IPS DF 6.9 (cell line): ENCODE data around the gene FBXO24.
"Not testable (repeated sequence)": the region's sequence is repeated elsewhere in the genome, so short reads cannot be mapped to it uniquely, and the experiment has no call there.

Source experiments
- DNase-seq: peaks from one replicate; pipeline ENCODE4 v3.0.0-alpha.2; 2013; ENCODE audit warnings: low read depth, low spot score
- H3K27ac ChIP-seq: one replicate; pipeline ENCODE4 v1.5.1; 2013; ENCODE audit warnings: low read length, control low read depth
- H3K27me3 ChIP-seq: 2 replicates; pipeline ENCODE4 v1.6.1; 2013; ENCODE audit warnings: mild to moderate bottlenecking, low read length; ENCODE audit not compliant: control insufficient read depth, insufficient read depth
- H3K36me3 ChIP-seq: 2 replicates; pipeline ENCODE4 v1.6.1; 2013; ENCODE audit warnings: low read length; ENCODE audit not compliant: control insufficient read depth, insufficient read depth
- H3K4me1 ChIP-seq: 2 replicates; pipeline ENCODE4 v1.6.1; 2013; ENCODE audit warnings: low read length; ENCODE audit not compliant: control insufficient read depth, insufficient read depth
- H3K4me3 ChIP-seq: 2 replicates; pipeline ENCODE4 v1.5.1; 2013; ENCODE audit warnings: mild to moderate bottlenecking, low read length
- H3K9me3 ChIP-seq: 2 replicates; pipeline ENCODE4 v1.6.1; 2013; ENCODE audit warnings: low read length, inconsistent platforms; ENCODE audit not compliant: control insufficient read depth, insufficient read depth
- WGBS: extraction: QIAGEN DNeasy Blood & Tissue Kit; methylation state at CpG from one replicate; pipeline ENCODE4 v1.1.7; 2013; ENCODE audit warnings: mixed read lengths, missing lambda C conversion rate; ENCODE audit not compliant: insufficient read length, insufficient coverage; 5-methylcytosine and 5-hydroxymethylcytosine counted together

The FBXO24 gene

GRCh38 chr7:100544967-100545359 is 41.2 kb upstream of the FBXO24 start:
- H3K27ac ChIP-seq = no peak overlapping the region
- no peak overlapping the region for H3K4me3 ChIP-seq
- no peaks in the 10 kb centered on the region for H3K9me3 ChIP-seq
- peaks cover 6% of the 10 kb centered on the region; the same call in 1 of the 2 replicates for H3K4me1 ChIP-seq
- no peaks in the 10 kb centered on the region for H3K36me3 ChIP-seq
- no CpG with 5 or more reads among the region's 1 CpG for WGBS
- no peak for DNase-seq
- H3K27me3 ChIP-seq = 0 out of 2 replicates have a peak, but pooled peaks cover 1% of the 10 kb centered on the region

GRCh38 chr7:100545360-100546128 is 40.6 kb upstream of the FBXO24 start:
- peaks cover 6% of the 10 kb centered on the region; the same call in 1 of the 2 replicates for H3K4me1 ChIP-seq
- no peaks in the 10 kb centered on the region for H3K36me3 ChIP-seq
- DNase-seq = no peak
- no peak overlapping the region for H3K27ac ChIP-seq
- H3K27me3 ChIP-seq = no peaks in the 10 kb centered on the region
- no peaks in the 10 kb centered on the region for H3K9me3 ChIP-seq
- no CpG with 5 or more reads among the region's 3 CpGs for WGBS
- no peak overlapping the region for H3K4me3 ChIP-seq

- Histone ChIP-seq H3K4me1 (peaks cover 6% of the 10 kb centered on the region; the same call in 1 of the 2 replicates), H3K4me3 (no peak overlapping the region), H3K36me3 (no peaks in the 10 kb centered on the region), H3K9me3 (no peaks in the 10 kb centered on the region), H3K27me3 (no peaks in the 10 kb centered on the region), H3K27ac (no peak overlapping the region)
- DNase-seq = no peak
- WGBS = no CpG with 5 or more reads among the region's 10 CpGs
Measured at GRCh38 chr7:100546129-100546925, 39.8 kb upstream of the FBXO24 start.

- Histone ChIP-seq H3K27me3 (no peaks in the 10 kb centered on the region), H3K27ac (no peak overlapping the region), H3K36me3 (no peaks in the 10 kb centered on the region), H3K4me3 (no peak overlapping the region), H3K4me1 (peaks cover 6% of the 10 kb centered on the region; the same call in 1 of the 2 replicates), H3K9me3 (no peaks in the 10 kb centered on the region)
- DNase-seq = no peak
- no CpG with 5 or more reads among the region's 9 CpGs for WGBS
Measured at GRCh38 chr7:100546926-100547800, 39.0 kb upstream of the FBXO24 start.

- Histone ChIP-seq H3K4me3 (no peak overlapping the region), H3K27me3 (no peaks in the 10 kb centered on the region), H3K9me3 (no peaks in the 10 kb centered on the region), H3K27ac (no peak overlapping the region), H3K36me3 (no peaks in the 10 kb centered on the region), H3K4me1 (peaks cover 1% of the 10 kb centered on the region; the same call in 1 of the 2 replicates)
- no CpG with 5 or more reads among the region's 2 CpGs for WGBS
- no peak for DNase-seq
Measured at GRCh38 chr7:100547872-100548271, 38.3 kb upstream of the FBXO24 start.

- H3K4me3 ChIP-seq, H3K27me3 ChIP-seq, H3K4me1 ChIP-seq, H3K36me3 ChIP-seq, H3K9me3 ChIP-seq, H3K27ac ChIP-seq, DNase-seq: not testable (repeated sequence)
- WGBS = no CpG with 5 or more reads among the region's 5 CpGs
Measured at GRCh38 chr7:100548446-100548845, 37.7 kb upstream of the FBXO24 start.

GRCh38 chr7:100552532-100552931 is 33.6 kb upstream of the FBXO24 start:
- Histone ChIP-seq H3K4me3 (no peak overlapping the region), H3K27me3 (no peaks in the 10 kb centered on the region), H3K27ac (no peak overlapping the region), H3K4me1 (no peaks in the 10 kb centered on the region), H3K9me3 (no peaks in the 10 kb centered on the region), H3K36me3 (0 out of 2 replicates have a peak, but pooled peaks cover 3% of the 10 kb centered on the region)
- no peak for DNase-seq
- WGBS = no CpG with 5 or more reads among the region's 2 CpGs

- WGBS = no CpG with 5 or more reads among the region's 3 CpGs
- DNase-seq = no peak
- H3K4me1 ChIP-seq = no peaks in the 10 kb centered on the region
Measured at GRCh38 chr7:100553032-100553431, 33.1 kb upstream of the FBXO24 start.

GRCh38 chr7:100555701-100556100 is 30.4 kb upstream of the FBXO24 start:
- no peak for DNase-seq
- Histone ChIP-seq H3K4me3 (no peak overlapping the region), H3K4me1 (no peaks in the 10 kb centered on the region), H3K27ac (no peak overlapping the region), H3K27me3 (no peaks in the 10 kb centered on the region), H3K36me3 (0 out of 2 replicates have a peak, but pooled peaks cover 3% of the 10 kb centered on the region), H3K9me3 (no peaks in the 10 kb centered on the region)
- WGBS = no CpG with 5 or more reads among the region's 5 CpGs

More at GRCh38 chr7:100553032-100553431, 33.1 kb upstream of the FBXO24 start:
- Histone ChIP-seq H3K27ac (no peak overlapping the region), H3K36me3 (0 out of 2 replicates have a peak, but pooled peaks cover 3% of the 10 kb centered on the region), H3K9me3 (no peaks in the 10 kb centered on the region), H3K4me3 (no peak overlapping the region), H3K27me3 (no peaks in the 10 kb centered on the region)

- Histone ChIP-seq H3K4me1 (no peaks in the 10 kb centered on the region), H3K36me3 (0 out of 2 replicates have a peak, but pooled peaks cover 3% of the 10 kb centered on the region), H3K27me3 (no peaks in the 10 kb centered on the region), H3K27ac (no peak overlapping the region), H3K4me3 (no peak overlapping the region), H3K9me3 (no peaks in the 10 kb centered on the region)
- WGBS = no CpG with 5 or more reads among the region's 4 CpGs
- DNase-seq = no peak
Measured at GRCh38 chr7:100556541-100556940, 29.6 kb upstream of the FBXO24 start.
